BLaER1 treated with 17β-estradiol and CSF1 and Interleukin-3, amounts not matched to agents 10 nM and 100 nM (cell line): Measurements from ENCODE around the gene USP36.
"Not testable (repeated sequence)": the region's sequence is repeated elsewhere in the genome, so short reads cannot be mapped to it uniquely, and the experiment has no call there.

ENCODE experiments used
- H3K27ac ChIP-seq, 11 experiments: shearing (Covaris generic); formaldehyde crosslinking; 2 replicates each; pipeline ENCODE4 v1.8.1; 2022
- H3K27me3 ChIP-seq, 11 experiments: shearing (Covaris generic); formaldehyde crosslinking; 2 replicates each; pipeline ENCODE4 v1.8.1; 2022
- H3K36me3 ChIP-seq, 11 experiments: shearing (Covaris generic); formaldehyde crosslinking; 2 replicates each; pipeline ENCODE4 v1.8.1; 2022
- H3K4me1 ChIP-seq, 10 experiments: shearing (Covaris generic); formaldehyde crosslinking; 2 replicates each; pipeline ENCODE4 v1.8.1; 2022
- H3K4me2 ChIP-seq, 11 experiments: shearing (Covaris generic); formaldehyde crosslinking; 2 replicates each; pipeline ENCODE4 v1.8.1; 2022
- H3K4me3 ChIP-seq, 10 experiments: shearing (Covaris generic); formaldehyde crosslinking; 2 replicates each; pipeline ENCODE4 v1.8.1; 2022
- H3K9ac ChIP-seq, 11 experiments: shearing (Covaris generic); formaldehyde crosslinking; 2 replicates each; pipeline ENCODE4 v1.8.1; 2022
- H3K9me3 ChIP-seq, 11 experiments: shearing (Covaris generic); formaldehyde crosslinking; replicated peaks in 1 of 11; 2 replicates each; pipeline ENCODE4 v1.8.1; 2022
- H4K20me1 ChIP-seq, 11 experiments: shearing (Covaris generic); formaldehyde crosslinking; 2 replicates each; pipeline ENCODE4 v1.8.1; 2022
- Cebpa-rat ChIP-seq, 11 experiments: shearing (Covaris generic); IDR thresholded peaks; 2 replicates each; pipeline ENCODE4 v1.8.1; 2022

Gene USP36

GRCh38 chr17:78753316-78754250, 87.0 kb downstream of the USP36 start:
- H3K9ac ChIP-seq, result peak overlapping the region in 5 of 11 experiments; percentile 12 to 93 (median 38); a peak in 6 of 22 replicates
- peak overlapping the region in 9 of 11 experiments; percentile 3 to 98 (median 92); a peak in 17 of 22 replicates for H3K4me2 ChIP-seq
- peaks cover 0 to 16% (median 0%) of the 10 kb centered on the region in 11 experiments; a peak in 6 of 22 replicates for H3K9me3 ChIP-seq
- TF ChIP-seq Cebpa-rat (IDR thresholded peaks at IDR 0.05), result no peak
- H3K27ac ChIP-seq, result peak overlapping the region; percentile 91 to 100 (median 96); a peak in 20 of 22 replicates
- no peak overlapping the region for H3K4me3 ChIP-seq
- H3K36me3 ChIP-seq, result peaks cover 0 to 24% (median 0%) of the 10 kb centered on the region in 11 experiments; a peak in 4 of 22 replicates
- H3K4me1 ChIP-seq, result peaks cover 82 to 99% (median 94%) of the 10 kb centered on the region in 10 experiments
- H4K20me1 ChIP-seq, result peaks cover 0 to 43% (median 0%) of the 10 kb centered on the region in 11 experiments; a peak in 8 of 22 replicates
- no peaks in the 10 kb centered on the region for H3K27me3 ChIP-seq

- Histone ChIP-seq H3K9ac (peak overlapping the region in 10 of 11 experiments; percentile 14 to 93 (median 79); a peak in 12 of 22 replicates), H3K4me2 (peak overlapping the region; percentile 82 to 98 (median 91)), H3K4me3 (peak overlapping the region in 2 of 10 experiments; percentile 25 to 30; a peak in 1 of 20 replicates), H4K20me1 (peaks cover 0 to 23% (median 0%) of the 10 kb centered on the region in 11 experiments; a peak in 6 of 22 replicates), H3K27me3 (no peaks in the 10 kb centered on the region), H3K9me3 (peaks cover 0 to 16% (median 0%) of the 10 kb centered on the region in 11 experiments; a peak in 6 of 22 replicates), H3K4me1 (peaks cover 82 to 99% (median 94%) of the 10 kb centered on the region in 10 experiments), H3K27ac (peak overlapping the region; percentile 91 to 100 (median 96)), H3K36me3 (peaks cover 0 to 23% (median 0%) of the 10 kb centered on the region in 11 experiments; a peak in 3 of 22 replicates)
- TF ChIP-seq Cebpa-rat (IDR thresholded peaks at IDR 0.05), result peak in 7 of 11 experiments; percentile 14 to 58 (median 34); a peak in 5 of 22 replicates
These were observed 89.0 kb downstream of the USP36 start for GRCh38 chr17:78751447-78752161.

GRCh38 chr17:78751000-78751399, 89.6 kb downstream of the USP36 start:
- Histone ChIP-seq H4K20me1 (peaks cover 0 to 19% (median 0%) of the 10 kb centered on the region in 11 experiments; a peak in 6 of 22 replicates), H3K4me2 (peak overlapping the region; percentile 82 to 98 (median 91); a peak in 21 of 22 replicates), H3K36me3 (peaks cover 0 to 26% (median 0%) of the 10 kb centered on the region in 11 experiments; a peak in 3 of 22 replicates), H3K9me3 (peaks cover 0 to 16% (median 0%) of the 10 kb centered on the region in 11 experiments; a peak in 6 of 22 replicates), H3K27ac (peak overlapping the region; percentile 91 to 100 (median 96)), H3K9ac (peak overlapping the region in 10 of 11 experiments; percentile 20 to 93 (median 81); a peak in 12 of 22 replicates), H3K4me1 (peaks cover 82 to 99% (median 94%) of the 10 kb centered on the region in 10 experiments), H3K4me3 (0 out of 20 replicates have a peak overlapping the region, but pooled peaks of 1 of the 10 experiments have one; percentile 17)
- not testable (repeated sequence) for H3K27me3 ChIP-seq

GRCh38 chr17:78748730-78749317, 91.8 kb downstream of the USP36 start:
- peak overlapping the region; percentile 82 to 98 (median 91) for H3K4me2 ChIP-seq

DNA sequence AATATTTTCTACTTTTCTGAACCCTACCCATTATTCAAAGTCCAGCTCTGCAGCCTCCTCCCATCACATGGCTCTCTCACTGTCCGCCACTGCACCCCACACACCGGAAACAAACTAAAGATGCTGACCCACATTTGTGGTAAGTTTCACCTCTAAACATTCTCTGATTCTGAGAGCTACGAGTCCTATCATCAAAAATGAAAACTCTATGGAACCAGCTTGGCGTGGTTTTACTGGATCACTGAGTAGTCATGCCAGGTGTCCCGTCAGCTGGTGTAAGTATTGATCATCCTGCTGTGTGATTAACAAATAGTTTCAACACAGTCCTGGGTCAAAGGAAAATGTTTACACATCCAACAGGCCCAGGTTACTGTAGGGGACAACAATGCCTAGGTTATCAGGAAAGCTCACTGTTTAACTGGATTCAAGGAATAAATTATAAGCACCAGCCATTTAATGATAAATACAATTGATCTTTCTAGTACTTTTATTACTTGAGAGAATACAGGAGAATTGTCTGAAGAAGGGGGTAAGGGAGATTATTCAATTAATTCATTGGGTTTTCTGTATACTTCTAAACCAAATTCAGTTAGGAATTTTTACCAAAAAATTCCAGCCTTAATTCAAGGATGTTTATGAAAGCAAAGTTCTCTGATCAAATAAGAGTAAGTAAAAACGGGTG, 92.4 kb downstream of the USP36 start:
- Histone ChIP-seq H3K27ac (peak overlapping the region; percentile 91 to 100 (median 96)), H3K4me1 (peaks cover 94 to 100% (median 98%) of the 10 kb centered on the region in 10 experiments), H3K9me3 (peaks cover 0 to 16% (median 0%) of the 10 kb centered on the region in 11 experiments; a peak in 6 of 22 replicates), H3K36me3 (peaks cover 0 to 24% (median 12%) of the 10 kb centered on the region in 11 experiments; a peak in 12 of 22 replicates), H3K4me2 (peak overlapping the region; percentile 82 to 98 (median 91)), H3K4me3 (peak overlapping the region; percentile 10 to 58 (median 44); a peak in 15 of 20 replicates), H3K9ac (peak overlapping the region; percentile 75 to 93 (median 84)), H4K20me1 (peaks cover 0 to 30% (median 0%) of the 10 kb centered on the region in 11 experiments; a peak in 7 of 22 replicates), H3K27me3 (no peaks in the 10 kb centered on the region)
- TF ChIP-seq Cebpa-rat (IDR thresholded peaks at IDR 0.05), result peak in 3 of 11 experiments; percentile 10 to 49 (median 23); a peak in 2 of 22 replicates

More at GRCh38 chr17:78748730-78749317, 91.8 kb downstream of the USP36 start:
- H3K27me3 ChIP-seq, result no peaks in the 10 kb centered on the region
- H3K4me1 ChIP-seq, result peaks cover 94 to 100% (median 97%) of the 10 kb centered on the region in 10 experiments
- peaks cover 0 to 26% (median 0%) of the 10 kb centered on the region in 11 experiments; a peak in 6 of 22 replicates for H4K20me1 ChIP-seq
- peaks cover 0 to 16% (median 0%) of the 10 kb centered on the region in 11 experiments; a peak in 6 of 22 replicates for H3K9me3 ChIP-seq
- H3K36me3 ChIP-seq, result peaks cover 0 to 18% (median 7%) of the 10 kb centered on the region in 11 experiments; a peak in 10 of 22 replicates
- H3K9ac ChIP-seq, result peak overlapping the region; percentile 75 to 93 (median 84)
- TF ChIP-seq Cebpa-rat (IDR thresholded peaks at IDR 0.05), result peak; percentile 27 to 86 (median 77); a peak in 18 of 22 replicates
- peak overlapping the region in 9 of 10 experiments; percentile 10 to 58 (median 45); a peak in 17 of 20 replicates for H3K4me3 ChIP-seq
- peak overlapping the region; percentile 91 to 100 (median 96) for H3K27ac ChIP-seq

- no peaks in the 10 kb centered on the region for H3K27me3 ChIP-seq
- no peak for TF ChIP-seq Cebpa-rat (IDR thresholded peaks at IDR 0.05)
- peaks cover 0 to 38% (median 0%) of the 10 kb centered on the region in 11 experiments; a peak in 6 of 22 replicates for H4K20me1 ChIP-seq
- peaks cover 95 to 100% (median 98%) of the 10 kb centered on the region in 10 experiments for H3K4me1 ChIP-seq
- H3K9ac ChIP-seq, result peak overlapping the region; percentile 75 to 93 (median 84)
- H3K9me3 ChIP-seq, result peaks cover 0 to 9% (median 0%) of the 10 kb centered on the region in 11 experiments; a peak in 6 of 22 replicates
- peak overlapping the region; percentile 82 to 98 (median 91) for H3K4me2 ChIP-seq
- peak overlapping the region; percentile 91 to 100 (median 96) for H3K27ac ChIP-seq
- peaks cover 0 to 26% (median 14%) of the 10 kb centered on the region in 11 experiments; a peak in 12 of 22 replicates for H3K36me3 ChIP-seq
- peak overlapping the region in 8 of 10 experiments; percentile 14 to 58 (median 46); a peak in 14 of 20 replicates for H3K4me3 ChIP-seq
These were observed 93.1 kb downstream of the USP36 start for GRCh38 chr17:78747488-78747887.

DNA sequence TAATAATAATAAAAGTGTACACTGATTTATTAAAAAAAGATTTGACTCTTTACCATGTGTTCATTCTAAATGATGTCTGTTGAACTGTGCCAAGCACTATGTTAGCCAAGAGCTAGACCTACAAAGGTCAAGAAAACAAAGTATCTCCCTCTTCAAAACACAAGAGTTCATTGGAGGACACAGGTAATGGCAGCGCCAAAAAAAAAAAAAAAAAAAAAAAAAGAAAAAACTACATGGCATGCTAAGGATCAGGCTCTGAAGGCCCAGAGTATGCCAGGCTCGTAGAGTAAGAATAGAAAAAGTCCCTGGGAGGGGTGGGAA, 93.7 kb downstream of the USP36 start:
- Histone ChIP-seq H3K4me2 (peak overlapping the region; percentile 82 to 98 (median 91)), H3K27ac (peak overlapping the region; percentile 91 to 100 (median 96)), H3K4me3 (peak overlapping the region in 5 of 10 experiments; percentile 17 to 49 (median 39); a peak in 4 of 20 replicates), H3K9ac (peak overlapping the region; percentile 75 to 93 (median 84); a peak in 17 of 22 replicates), H3K4me1 (peaks cover 95 to 100% (median 98%) of the 10 kb centered on the region in 10 experiments), H3K36me3 (peaks cover 0 to 27% (median 14%) of the 10 kb centered on the region in 11 experiments; a peak in 12 of 22 replicates), H3K9me3 (peaks cover 0 to 3% (median 0%) of the 10 kb centered on the region in 11 experiments; a peak in 6 of 22 replicates), H4K20me1 (peaks cover 0 to 43% (median 0%) of the 10 kb centered on the region in 11 experiments; a peak in 6 of 22 replicates), H3K27me3 (no peaks in the 10 kb centered on the region)
- no peak for TF ChIP-seq Cebpa-rat (IDR thresholded peaks at IDR 0.05)
